Keratinocyte (primary cell): Measurements from ENCODE around the gene SLCO2B1. TPM values are rescaled to one million over a fixed set of nuclear protein-coding genes. Genes with fewer than 3 reads are reported as not detected.

ENCODE experiments used
- DNase-seq: peaks from one replicate; pipeline ENCODE4 v3.0.0-alpha.2; 2011; ENCODE audit warnings: low read depth, missing footprints, low spot score
- FAIRE-seq: peaks from 2 replicates; lab custom pipeline; 2011; peaks lifted over from hg19 to GRCh38; lab: Jason Lieb, UNC
- H2AFZ ChIP-seq: 2 replicates; pipeline ENCODE4 v1.6.0; 2012; ENCODE audit warnings: low read length, control low read depth, inconsistent platforms; ENCODE audit not compliant: control insufficient read depth
- H3K27ac ChIP-seq: 2 replicates; pipeline ENCODE4 v1.5.1; 2011; ENCODE audit warnings: low read length; ENCODE audit not compliant: control insufficient read depth, insufficient read depth
- H3K27me3 ChIP-seq: 3 replicates; pipeline ENCODE4 v1.6.0; 2011; ENCODE audit warnings: low read length; ENCODE audit not compliant: control insufficient read depth, insufficient read depth; ENCODE audit errors: extremely low read depth
- H3K36me3 ChIP-seq, 2 experiments: 2 replicates in 1 of 2; 3 replicates in 1 of 2; pipeline ENCODE4 v1.5.1; 2011; ENCODE audit warnings: low read length in 2 of 2, mild to moderate bottlenecking in 1 of 2; ENCODE audit not compliant: control insufficient read depth in 2 of 2, insufficient read depth in 2 of 2; ENCODE audit errors: extremely low read depth in 1 of 2
- H3K4me1 ChIP-seq: 3 replicates; pipeline ENCODE4 v1.5.1; 2011; ENCODE audit warnings: low read length; ENCODE audit not compliant: control insufficient read depth, insufficient read depth; ENCODE audit errors: extremely low read depth
- H3K4me2 ChIP-seq: 3 replicates; pipeline ENCODE4 v1.6.0; 2011; ENCODE audit warnings: low read depth, low read length; ENCODE audit not compliant: control insufficient read depth, insufficient read depth; ENCODE audit errors: extremely low read depth
- H3K4me3 ChIP-seq, 3 experiments: fragments of 200-600 bp in 1 of 3; sonication (generic) in 1 of 3; 2 replicates in 2 of 3; 3 replicates in 1 of 3; pipeline ENCODE4 v1.5.1; 2011 to 2016; ENCODE audit warnings: low read length in 3 of 3, mild to moderate bottlenecking in 3 of 3, control low read depth in 2 of 3, inconsistent platforms in 1 of 3, low read depth in 1 of 3, mixed read lengths in 1 of 3, mixed run types in 1 of 3, moderate library complexity in 1 of 3; ENCODE audit not compliant: control insufficient read depth in 2 of 3, insufficient read depth in 2 of 3; ENCODE audit errors: extremely low read depth in 1 of 3
- H3K79me2 ChIP-seq: 2 replicates; pipeline ENCODE4 v1.6.0; 2012; ENCODE audit warnings: low read length; ENCODE audit not compliant: control insufficient read depth, insufficient read depth
- H3K9ac ChIP-seq: 3 replicates; pipeline ENCODE4 v1.6.0; 2011; ENCODE audit warnings: low read length; ENCODE audit not compliant: control insufficient read depth, insufficient read depth; ENCODE audit errors: extremely low read depth
- H3K9me1 ChIP-seq: 3 replicates; pipeline ENCODE4 v1.6.0; 2011; ENCODE audit warnings: low read length; ENCODE audit not compliant: control insufficient read depth, insufficient read depth; ENCODE audit errors: extremely low read depth
- H3K9me3 ChIP-seq: 2 replicates; pipeline ENCODE4 v1.5.1; 2012; ENCODE audit warnings: low read depth, low read length; ENCODE audit not compliant: control insufficient read depth
- H4K20me1 ChIP-seq: 3 replicates; pipeline ENCODE4 v1.6.0; 2011; ENCODE audit warnings: low read length; ENCODE audit not compliant: control insufficient read depth, insufficient read depth; ENCODE audit errors: extremely low read depth
- EZH2 ChIP-seq: IDR thresholded peaks from one replicate; pipeline ENCODE4 v1.6.1; 2012; ENCODE audit warnings: inconsistent platforms, mild to moderate bottlenecking, low read length, moderate library complexity
- dilution Hi-C: fragments of 300-500 bp; cut with MboI; formaldehyde crosslinking; loops from one replicate; pipeline ENCODE4 v1.7.0; 2020; ENCODE audit warnings: low sequenced_read_pairs; ENCODE audit not compliant: extremely low pct_ligation_motif_present
- polyA plus RNA-seq, 5 experiments: library from polyadenylated mRNA; depleted of rRNA in 3 of 5; stranded (reverse) in 3 of 5; stranded (forward) in 1 of 5; unstranded in 1 of 5; fragments of >200 nt; gene quantifications; 1 replicate in 1 of 5; 2 replicates in 3 of 5; 3 replicates in 1 of 5; pipeline versions ENCODE4 v1.2.1 to v1.2.3, GENCODE V29; 2011 to 2012; ENCODE audit warnings: missing spikeins in 2 of 5, low read depth in 1 of 5, low replicate concordance in 1 of 5
- TF ChIP-seq, protein P1 (sequence below), 3 experiments: IDR thresholded peaks in 1 of 3; conservative IDR thresholded peaks in 1 of 3; optimal IDR thresholded peaks in 1 of 3; 2 replicates in 2 of 3; 3 replicates in 1 of 3; pipeline versions ENCODE3 to v1.5.1; 2011; ENCODE audit warnings: low read length in 3 of 3, mild to moderate bottlenecking in 3 of 3, moderate library complexity in 2 of 3, control low read depth in 1 of 3, inconsistent platforms in 1 of 3; ENCODE audit not compliant: insufficient read depth in 2 of 3; ENCODE audit errors: extremely low read depth in 1 of 3

The SLCO2B1 gene
- polyA plus RNA-seq, 1 donor (not counting 4 experiments of a cell fraction or from before 2014, with no cell fraction given), result not detected

DNA sequence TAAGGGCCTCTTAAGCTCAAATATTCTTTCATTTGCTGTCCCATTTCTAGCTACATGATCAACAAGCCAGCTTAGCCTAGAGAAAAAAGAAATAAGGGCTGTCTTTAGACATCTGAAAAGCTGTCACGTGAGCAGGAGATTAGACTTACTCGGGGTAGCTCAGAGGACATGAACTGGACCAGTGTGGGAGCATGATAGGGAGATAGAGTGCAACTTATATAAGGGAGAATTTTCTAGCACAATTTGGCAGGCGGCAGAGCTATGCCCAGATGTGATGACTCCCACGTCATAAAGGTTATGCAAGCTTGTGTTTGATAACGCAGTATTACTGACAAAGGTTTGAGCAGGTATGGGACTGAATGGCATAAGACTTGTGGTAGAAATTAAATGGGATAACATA lies 61.5 kb downstream of the SLCO2B1 start:
- Histone ChIP-seq H3K36me3 (no peaks in the 10 kb centered on the region), H3K27ac (no peak overlapping the region), H3K79me2 (no peaks in the 10 kb centered on the region), H3K4me2 (no peak overlapping the region), H3K4me1 (no peaks in the 10 kb centered on the region), H3K27me3 (peaks cover 5% of the 10 kb centered on the region), H3K9me3 (no peaks in the 10 kb centered on the region), H3K4me3 (no peak overlapping the region), H4K20me1 (no peaks in the 10 kb centered on the region), H2AFZ (no peak overlapping the region), H3K9me1 (no peaks in the 10 kb centered on the region), H3K9ac (no peak overlapping the region)
- dilution Hi-C loops, result loop anchor here (25.0 kb wide), 1 partner anchor 175 kb away; no protein-coding TSS in a partner anchor
- no peak for FAIRE-seq
- DNase-seq, result no peak
- TF ChIP-seq, protein P1, sequence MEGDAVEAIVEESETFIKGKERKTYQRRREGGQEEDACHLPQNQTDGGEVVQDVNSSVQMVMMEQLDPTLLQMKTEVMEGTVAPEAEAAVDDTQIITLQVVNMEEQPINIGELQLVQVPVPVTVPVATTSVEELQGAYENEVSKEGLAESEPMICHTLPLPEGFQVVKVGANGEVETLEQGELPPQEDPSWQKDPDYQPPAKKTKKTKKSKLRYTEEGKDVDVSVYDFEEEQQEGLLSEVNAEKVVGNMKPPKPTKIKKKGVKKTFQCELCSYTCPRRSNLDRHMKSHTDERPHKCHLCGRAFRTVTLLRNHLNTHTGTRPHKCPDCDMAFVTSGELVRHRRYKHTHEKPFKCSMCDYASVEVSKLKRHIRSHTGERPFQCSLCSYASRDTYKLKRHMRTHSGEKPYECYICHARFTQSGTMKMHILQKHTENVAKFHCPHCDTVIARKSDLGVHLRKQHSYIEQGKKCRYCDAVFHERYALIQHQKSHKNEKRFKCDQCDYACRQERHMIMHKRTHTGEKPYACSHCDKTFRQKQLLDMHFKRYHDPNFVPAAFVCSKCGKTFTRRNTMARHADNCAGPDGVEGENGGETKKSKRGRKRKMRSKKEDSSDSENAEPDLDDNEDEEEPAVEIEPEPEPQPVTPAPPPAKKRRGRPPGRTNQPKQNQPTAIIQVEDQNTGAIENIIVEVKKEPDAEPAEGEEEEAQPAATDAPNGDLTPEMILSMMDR (optimal IDR thresholded peaks at IDR 0.05 in 1 of 3, IDR thresholded peaks at IDR 0.05 in 1 of 3, conservative IDR thresholded peaks at IDR 0.05 in 1 of 3; ENCODE audit: extremely low read depth in 1 of 3, insufficient read depth in 2 of 3, low read length in 3 of 3), result no peak
- no peak for TF ChIP-seq EZH2

DNA sequence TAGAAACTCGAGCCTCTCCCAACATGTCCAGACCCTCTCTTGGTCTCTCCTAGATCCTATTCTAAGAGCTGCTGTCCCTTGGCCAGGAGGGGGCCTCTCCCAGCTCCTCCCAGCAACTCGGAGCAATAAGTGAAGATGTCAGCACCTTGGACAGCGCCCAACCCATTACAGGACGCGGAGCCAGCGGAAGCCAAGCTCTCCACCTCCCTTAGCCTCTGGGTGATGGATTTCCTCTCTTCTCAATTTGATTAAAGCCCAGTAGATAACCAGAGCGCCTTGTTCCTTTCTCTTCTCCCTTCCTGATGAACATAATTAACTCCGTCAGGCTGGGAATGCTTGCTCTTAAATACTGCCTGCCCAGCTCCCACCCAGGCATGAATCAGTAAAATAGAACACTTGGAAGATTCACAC lies 63.5 kb downstream of the SLCO2B1 start:
- Histone ChIP-seq H3K79me2 (no peaks in the 10 kb centered on the region), H2AFZ (no peak overlapping the region), H3K27me3 (peaks cover 13% of the 10 kb centered on the region), H3K4me2 (no peak overlapping the region), H3K9me3 (no peaks in the 10 kb centered on the region), H3K27ac (no peak overlapping the region), H4K20me1 (no peaks in the 10 kb centered on the region), H3K36me3 (no peaks in the 10 kb centered on the region), H3K9me1 (no peaks in the 10 kb centered on the region), H3K9ac (no peak overlapping the region), H3K4me1 (no peaks in the 10 kb centered on the region), H3K4me3 (no peak overlapping the region)
- dilution Hi-C loops, result loop anchor here (25.0 kb wide), 1 partner anchor 177 kb away; no protein-coding TSS in a partner anchor
- FAIRE-seq (no peak), DNase-seq (peak; percentile 19)
- TF ChIP-seq, protein P1 (optimal IDR thresholded peaks at IDR 0.05 in 1 of 3, IDR thresholded peaks at IDR 0.05 in 1 of 3, conservative IDR thresholded peaks at IDR 0.05 in 1 of 3; ENCODE audit: extremely low read depth in 1 of 3, insufficient read depth in 2 of 3, low read length in 3 of 3), result peak; percentile 23 to 38 (median 36)
- TF ChIP-seq EZH2, result no peak
